Activated CD8-positive, alpha-beta T cell treated with anti-CD3 and anti-CD28 coated beads for 36 hours (primary cell): ENCODE data around the gene CCDC141. TPM values are rescaled to one million over a fixed set of nuclear protein-coding genes. Genes with fewer than 3 reads are reported as not detected.

Experiments used
- ATAC-seq: fragments of 200-7000 bp; cut with Tn5 transposase; one replicate; pipeline ENCODE4 v1.10.0; 2021; ENCODE audit warnings: mild to moderate bottlenecking, moderate library complexity
- CTCF ChIA-PET: fragments of 350-600 bp; sonication (Branson Sonifier 250); formaldehyde crosslinking; loops from one replicate; lab custom pipeline; 2021; ENCODE audit warnings: antibody characterized with exemption; lab: Charles Lee
- POLR2A ChIA-PET: fragments of 350-600 bp; sonication (Branson Sonifier 250); formaldehyde crosslinking; loops from one replicate; lab custom pipeline; 2021; ENCODE audit warnings: antibody characterized with exemption; lab: Charles Lee
- DNase-seq: peaks from one replicate; pipeline ENCODE4 v3.0.0-alpha.2; 2020
- H3K27ac Mint-ChIP-seq: one replicate; pipeline ENCODE4 v1.8.0; 2021; ENCODE audit warnings: mild to moderate bottlenecking, mixed read lengths
- H3K27me3 Mint-ChIP-seq: one replicate; pipeline ENCODE4 v1.8.0; 2021; ENCODE audit warnings: mixed read lengths
- H3K36me3 Mint-ChIP-seq: one replicate; pipeline ENCODE4 v1.8.0; 2021; ENCODE audit warnings: low read depth, mixed read lengths
- H3K4me1 Mint-ChIP-seq: one replicate; pipeline ENCODE4 v1.8.0; 2021; ENCODE audit warnings: low read depth, mixed read lengths
- H3K4me3 Mint-ChIP-seq: one replicate; pipeline ENCODE4 v1.8.0; 2021; ENCODE audit warnings: mild to moderate bottlenecking, moderate library complexity, mixed read lengths
- H3K9me3 Mint-ChIP-seq: one replicate; pipeline ENCODE4 v1.8.0; 2021; ENCODE audit warnings: mixed read lengths
- CTCF ChIP-seq: fragments of 200-600 bp; IDR thresholded peaks from one replicate; pipeline ENCODE4 v1.8.0; 2022; ENCODE audit warnings: antibody characterized with exemption, mild to moderate bottlenecking
- intact Hi-C: fragments of 100-400 bp; cut with micrococcal nuclease; formaldehyde crosslinking; loops from one replicate; pipeline ENCODE4 v1.10.0; 2022
- total RNA-seq, 2 experiments: library from RNA; stranded (reverse); gene quantifications; one replicate each; pipeline ENCODE4 v1.2.3, GENCODE V29; 2021

The CCDC141 gene
- total RNA-seq, 2 experiments from 2014 or later = 6.5 to 7.8 TPM

- POLR2A ChIA-PET = no interaction called here
- CTCF ChIA-PET = interaction anchor here (1.9 kb wide), 1 partner anchor 11 kb away, joined by 9 read pairs; no protein-coding TSS in a partner anchor
Observed at GRCh38 chr2:178920916-178921513, 128.9 kb downstream of the CCDC141 start.

DNA sequence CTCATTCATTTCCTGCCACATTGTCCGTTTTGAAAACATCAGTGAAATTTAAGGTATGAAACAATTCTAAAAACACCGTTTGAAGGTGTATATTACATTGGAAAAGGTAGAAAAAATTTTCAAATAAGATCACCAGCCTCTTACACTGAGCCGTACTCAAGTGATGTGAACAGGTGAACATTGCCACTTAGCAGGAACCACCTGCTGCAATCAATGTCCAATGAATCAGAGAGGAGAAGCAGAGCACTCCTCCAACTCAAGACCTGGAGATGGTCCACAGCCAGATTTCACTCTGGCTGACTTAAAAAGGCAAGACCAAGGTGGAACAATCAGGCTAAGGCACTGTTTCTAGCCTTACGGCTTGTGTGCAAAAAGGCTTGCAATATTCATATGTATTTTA, 132.4 kb downstream of the CCDC141 start:
- intact Hi-C loops = loop anchor here (10.0 kb wide), 1 partner anchor 153 kb away; no protein-coding TSS in a partner anchor
- H3K4me1 Mint-ChIP-seq = peaks cover 5% of the 10 kb centered on the region
- no peaks in the 10 kb centered on the region for H3K9me3 Mint-ChIP-seq
- ChIA-PET POLR2A (no interaction called here), CTCF (no interaction called here)
- TF ChIP-seq CTCF = no peak
- no peak overlapping the region for H3K4me3 Mint-ChIP-seq
- H3K27me3 Mint-ChIP-seq = no peaks in the 10 kb centered on the region
- no peaks in the 10 kb centered on the region for H3K36me3 Mint-ChIP-seq
- no peak for ATAC-seq
- no peak for DNase-seq
- no peak overlapping the region for H3K27ac Mint-ChIP-seq

More at GRCh38 chr2:178920916-178921513, 128.9 kb downstream of the CCDC141 start:
- H3K4me3 Mint-ChIP-seq = no peak overlapping the region
- H3K36me3 Mint-ChIP-seq = no peaks in the 10 kb centered on the region
- H3K27me3 Mint-ChIP-seq = no peaks in the 10 kb centered on the region
- H3K4me1 Mint-ChIP-seq = no peaks in the 10 kb centered on the region
- TF ChIP-seq CTCF = no peak
- no peak for ATAC-seq
- H3K9me3 Mint-ChIP-seq = no peaks in the 10 kb centered on the region
- no peak overlapping the region for H3K27ac Mint-ChIP-seq
- DNase-seq = no peak
- intact Hi-C loops = no loop called here

DNA sequence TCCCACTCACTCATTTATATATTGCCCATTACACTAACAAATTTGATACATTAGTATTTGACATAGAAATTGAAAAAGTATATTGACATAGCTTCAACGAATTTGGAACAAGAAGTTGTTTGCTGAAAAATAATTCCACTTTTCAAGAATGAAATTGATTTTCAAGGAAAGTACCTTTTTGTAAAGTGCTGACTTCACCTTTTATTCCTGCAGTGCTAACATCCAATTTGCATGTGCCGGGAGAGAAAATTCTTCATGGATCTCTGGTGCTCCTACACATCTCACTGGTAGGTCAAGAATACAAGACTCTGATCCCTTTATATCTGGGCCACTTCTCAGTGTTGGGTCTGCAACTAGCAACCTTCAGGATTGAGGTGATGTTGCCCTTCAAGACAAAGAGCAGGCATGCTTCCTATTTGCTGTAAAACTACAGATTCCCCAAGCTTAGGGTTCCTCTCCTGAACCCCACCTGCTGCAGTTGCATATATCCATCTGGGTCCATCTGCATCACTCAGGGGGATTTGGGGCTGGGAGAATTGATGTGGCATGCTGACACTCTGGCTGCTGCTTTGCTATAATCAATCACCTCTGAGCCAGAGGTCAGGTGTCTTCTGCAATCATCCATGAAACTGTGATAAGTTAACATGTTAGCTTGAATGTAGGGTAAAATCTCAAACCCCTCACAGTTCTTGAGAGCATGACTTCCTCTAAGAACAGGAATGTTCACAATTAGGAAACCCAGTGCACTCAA, 134.3 kb downstream of the CCDC141 start:
- TF ChIP-seq CTCF = no peak
- ChIA-PET POLR2A (no interaction called here), CTCF (interaction anchor here (0.6 to 5.6 kb wide), 9 partner anchors 9 to 214 kb away, joined by 3 to 36 read pairs (median 6); no protein-coding TSS in a partner anchor)
- H3K27ac Mint-ChIP-seq = no peak overlapping the region
- H3K4me3 Mint-ChIP-seq = no peak overlapping the region
- no peaks in the 10 kb centered on the region for H3K9me3 Mint-ChIP-seq
- DNase-seq = no peak
- H3K36me3 Mint-ChIP-seq = no peaks in the 10 kb centered on the region
- no peak for ATAC-seq
- intact Hi-C loops = loop anchor here (10.0 kb wide), 1 partner anchor 151 kb away; no protein-coding TSS in a partner anchor
- H3K4me1 Mint-ChIP-seq = peaks cover 7% of the 10 kb centered on the region
- no peaks in the 10 kb centered on the region for H3K27me3 Mint-ChIP-seq

GRCh38 chr2:178914259-178914849, 135.6 kb downstream of the CCDC141 start:
- intact Hi-C loops = loop anchor here (5.0 to 10.0 kb wide), 2 partner anchors 122 to 150 kb away; no protein-coding TSS in a partner anchor
- DNase-seq = peak; percentile 89
- Mint-ChIP-seq H3K27ac (no peak overlapping the region), H3K36me3 (no peaks in the 10 kb centered on the region), H3K4me3 (no peak overlapping the region), H3K27me3 (no peaks in the 10 kb centered on the region), H3K4me1 (peaks cover 7% of the 10 kb centered on the region), H3K9me3 (no peaks in the 10 kb centered on the region)
- peak; percentile 89 for TF ChIP-seq CTCF
- POLR2A ChIA-PET = no interaction called here
- CTCF ChIA-PET = interaction anchor here (0.9 to 5.6 kb wide), 6 partner anchors 85 to 215 kb away, joined by 3 to 36 read pairs (median 6); no protein-coding TSS in a partner anchor
- ATAC-seq = peak; percentile 92
